HG03439 (cell line): ENCODE measurements around the gene ATPAF2.

Source experiments
- ATAC-seq: cut with Tn5 transposase; IDR thresholded peaks from one replicate; pipeline ENCODE4 v1.9.1; 2021; ENCODE audit warnings: mild to moderate bottlenecking, moderate library complexity; ENCODE audit not compliant: unreplicated experiment

Gene ATPAF2

GRCh38 chr17:18038861-18039534 lies at the start of gene ATPAF2, which contains the start of gene GID4:
Gene ATPAF2, minus strand, starts transcription at chr17:18039168. Its CDS starts 155 bp downstream, at chr17:18039013.
Gene GID4, plus strand, starts transcription at chr17:18039408. Its CDS starts 57 bp downstream, at chr17:18039465.
- ATAC-seq = peak; percentile 86

- peak; percentile 84 for ATAC-seq
These were observed 48.9 kb upstream of the ATPAF2 start, which contains the start of gene DRG2 for GRCh38 chr17:18087610-18088491. Gene DRG2, plus strand, starts transcription at chr17:18087948. Its CDS starts 76 bp downstream, at chr17:18088024.

- ATAC-seq = no peak
These were observed 45.3 kb upstream of the ATPAF2 start for GRCh38 chr17:18084256-18084655.

- no peak for ATAC-seq
These were observed 40.6 kb upstream of the ATPAF2 start for GRCh38 chr17:18079543-18079942.

GRCh38 chr17:18076936-18077335 lies 38.0 kb upstream of the ATPAF2 start:
- ATAC-seq = no peak

GRCh38 chr17:18074566-18075272 lies 35.8 kb upstream of the ATPAF2 start:
- ATAC-seq = no peak

- ATAC-seq = no peak
These were observed 32.8 kb upstream of the ATPAF2 start for GRCh38 chr17:18071751-18072150.

- ATAC-seq = no peak
These were observed 31.9 kb upstream of the ATPAF2 start for GRCh38 chr17:18070861-18071340.

- ATAC-seq = no peak
These were observed 30.1 kb upstream of the ATPAF2 start for GRCh38 chr17:18069101-18069500.

GRCh38 chr17:18066866-18067265 lies 27.9 kb upstream of the ATPAF2 start:
- no peak for ATAC-seq

GRCh38 chr17:18065546-18065945 lies 26.6 kb upstream of the ATPAF2 start:
- ATAC-seq = no peak

GRCh38 chr17:18064053-18064452 lies 25.1 kb upstream of the ATPAF2 start:
- no peak for ATAC-seq

GRCh38 chr17:18059283-18059682 lies 20.3 kb upstream of the ATPAF2 start:
- no peak for ATAC-seq

GRCh38 chr17:18056214-18056613 lies 17.2 kb upstream of the ATPAF2 start:
- no peak for ATAC-seq

- ATAC-seq = no peak
These were observed 16.6 kb upstream of the ATPAF2 start for GRCh38 chr17:18055597-18055996.

- ATAC-seq = no peak
These were observed 6.9 kb upstream of the ATPAF2 start for GRCh38 chr17:18045691-18046350.

- ATAC-seq = no peak
These were observed 5.6 kb upstream of the ATPAF2 start for GRCh38 chr17:18044609-18045008.

- ATAC-seq = no peak
These were observed 4.5 kb upstream of the ATPAF2 start for GRCh38 chr17:18043491-18043890.

- ATAC-seq = no peak
These were observed 4.0 kb upstream of the ATPAF2 start for GRCh38 chr17:18042983-18043382.

GRCh38 chr17:18041776-18042175 lies 2.8 kb upstream of the ATPAF2 start:
- ATAC-seq = no peak
